GM12872 (cell line): Measurements from ENCODE around the gene GLT1D1.

ENCODE experiments used
- TF ChIP-seq, protein P1 (sequence below): IDR thresholded peaks from 3 replicates; pipeline ENCODE4 v1.5.1; 2011; ENCODE audit warnings: low read depth, mild to moderate bottlenecking, low read length, moderate library complexity; ENCODE audit not compliant: insufficient read depth

The GLT1D1 gene

DNA sequence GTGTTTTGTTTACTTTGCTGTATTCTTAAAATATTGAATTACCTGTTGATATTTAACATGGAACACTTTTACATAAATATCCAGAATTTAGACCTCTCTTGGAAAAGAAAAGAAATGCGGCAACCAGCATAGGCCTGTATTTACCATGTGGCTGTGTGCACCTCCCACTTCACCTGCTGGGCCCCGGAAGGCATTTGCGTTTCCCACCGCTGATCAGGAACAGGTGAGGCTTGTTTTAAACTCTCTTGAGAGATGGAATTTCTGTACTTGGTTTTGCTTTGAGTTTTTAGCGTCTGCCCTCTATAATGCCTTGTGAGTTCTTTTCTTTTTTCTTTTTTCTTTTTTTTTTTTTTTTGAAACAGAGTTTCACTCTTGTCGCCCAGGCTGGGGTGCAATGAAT, 124.2 kb downstream of the GLT1D1 start:
- TF ChIP-seq, protein P1, sequence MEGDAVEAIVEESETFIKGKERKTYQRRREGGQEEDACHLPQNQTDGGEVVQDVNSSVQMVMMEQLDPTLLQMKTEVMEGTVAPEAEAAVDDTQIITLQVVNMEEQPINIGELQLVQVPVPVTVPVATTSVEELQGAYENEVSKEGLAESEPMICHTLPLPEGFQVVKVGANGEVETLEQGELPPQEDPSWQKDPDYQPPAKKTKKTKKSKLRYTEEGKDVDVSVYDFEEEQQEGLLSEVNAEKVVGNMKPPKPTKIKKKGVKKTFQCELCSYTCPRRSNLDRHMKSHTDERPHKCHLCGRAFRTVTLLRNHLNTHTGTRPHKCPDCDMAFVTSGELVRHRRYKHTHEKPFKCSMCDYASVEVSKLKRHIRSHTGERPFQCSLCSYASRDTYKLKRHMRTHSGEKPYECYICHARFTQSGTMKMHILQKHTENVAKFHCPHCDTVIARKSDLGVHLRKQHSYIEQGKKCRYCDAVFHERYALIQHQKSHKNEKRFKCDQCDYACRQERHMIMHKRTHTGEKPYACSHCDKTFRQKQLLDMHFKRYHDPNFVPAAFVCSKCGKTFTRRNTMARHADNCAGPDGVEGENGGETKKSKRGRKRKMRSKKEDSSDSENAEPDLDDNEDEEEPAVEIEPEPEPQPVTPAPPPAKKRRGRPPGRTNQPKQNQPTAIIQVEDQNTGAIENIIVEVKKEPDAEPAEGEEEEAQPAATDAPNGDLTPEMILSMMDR, result no peak

DNA sequence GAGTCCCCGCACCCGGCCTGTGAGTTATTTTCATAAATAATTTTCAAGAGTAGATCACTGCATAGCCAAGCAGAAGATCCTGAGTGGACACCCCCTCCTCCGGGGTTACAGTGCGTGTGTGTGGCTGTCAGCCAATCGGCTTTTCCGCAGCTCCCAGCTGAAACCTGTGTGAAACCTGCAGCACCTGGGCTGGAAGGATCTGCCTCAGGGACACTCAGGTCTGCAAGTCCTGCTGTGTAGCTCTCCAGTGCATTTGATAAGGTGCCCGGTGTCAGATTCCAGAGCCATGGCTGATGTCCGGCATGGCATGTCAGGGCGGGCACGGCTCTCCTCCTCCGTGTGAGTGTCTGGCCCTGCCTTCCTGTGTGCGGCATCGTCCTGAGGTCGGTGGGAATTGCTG, 124.8 kb downstream of the GLT1D1 start:
- TF ChIP-seq, protein P1, result no peak

GRCh38 chr12:128980623-128981022, 127.3 kb downstream of the GLT1D1 start:
- TF ChIP-seq, protein P1, result no peak

DNA sequence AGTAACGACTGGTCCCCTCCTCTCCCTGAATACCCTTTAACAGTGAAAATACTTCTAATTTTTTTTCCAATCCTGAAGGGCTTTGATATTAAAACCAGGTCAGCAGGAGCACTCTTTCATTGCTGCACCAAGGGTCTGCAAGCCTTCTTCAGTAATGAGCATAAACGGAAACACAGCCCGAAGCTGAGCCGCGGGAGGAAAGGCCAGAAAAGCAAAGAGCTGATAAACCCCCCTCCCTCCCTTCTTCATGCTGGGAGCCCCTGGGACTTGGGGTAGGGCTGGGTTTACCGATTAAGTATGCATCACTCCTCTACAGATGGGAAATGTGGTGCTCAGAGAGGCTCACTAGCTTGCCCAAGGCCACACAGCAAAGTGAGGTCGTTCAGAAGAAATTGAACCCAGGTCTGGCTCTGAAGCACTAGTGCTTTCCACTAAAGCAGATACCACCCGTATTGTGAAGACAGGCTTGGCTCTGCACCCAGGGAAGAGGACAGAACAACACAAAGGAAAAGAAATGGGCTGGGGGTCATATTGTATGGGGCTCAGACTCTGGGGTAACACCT, 128.8 kb downstream of the GLT1D1 start:
- TF ChIP-seq, protein P1, result no peak

GRCh38 chr12:128982933-128983332, 129.7 kb downstream of the GLT1D1 start:
- TF ChIP-seq, protein P1, result no peak

GRCh38 chr12:128983371-128983770, 130.1 kb downstream of the GLT1D1 start:
- TF ChIP-seq, protein P1, result no peak

DNA sequence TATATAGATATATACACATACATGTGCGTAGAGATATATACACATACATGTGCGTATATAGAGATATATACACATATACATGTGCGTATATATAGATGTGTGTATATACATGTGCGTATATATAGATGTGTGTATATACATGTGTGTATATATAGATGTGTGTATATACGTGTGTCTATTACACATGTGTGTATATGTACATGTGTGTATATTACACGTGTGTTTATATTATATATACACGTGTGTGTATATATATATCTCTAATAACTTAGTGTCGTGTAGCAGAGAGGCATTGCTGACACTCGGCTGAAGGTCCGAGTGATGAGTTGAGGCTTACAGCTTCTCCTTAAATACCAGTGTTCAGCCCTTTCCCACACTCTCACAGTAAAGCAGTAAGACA, 133.7 kb downstream of the GLT1D1 start:
- TF ChIP-seq, protein P1, result no peak
